HCT116 (cell line): ENCODE data around the gene AMN.

Source experiments
- ATF3 ChIP-seq: IDR thresholded peaks from 2 replicates; pipeline ENCODE4 v1.6.1; 2012
- CTCF ChIP-seq, 3 experiments: fragments of 200-600 bp in 1 of 3; sonication (generic) in 1 of 3; IDR thresholded peaks in 2 of 3; conservative IDR thresholded peaks in 1 of 3; 2 replicates each; pipeline ENCODE4 v1.5.1; 2012 to 2017; ENCODE audit warnings: low read depth in 2 of 3, low read length in 2 of 3, antibody characterized with exemption in 1 of 3, borderline replicate concordance in 1 of 3, control low read depth in 1 of 3, mild to moderate bottlenecking in 1 of 3, mixed read lengths in 1 of 3, mixed run types in 1 of 3, moderate library complexity in 1 of 3; ENCODE audit not compliant: insufficient read depth in 1 of 3
- REST ChIP-seq: IDR thresholded peaks from 2 replicates; pipeline ENCODE4 v1.6.1; 2012; ENCODE audit warnings: low read depth

GRCh38 chr14:102938191-102938590, 15.7 kb downstream of the AMN start:
- TF ChIP-seq CTCF (IDR thresholded peaks at IDR 0.05 in 2 of 3, conservative IDR thresholded peaks at IDR 0.05 in 1 of 3; ENCODE audit: borderline replicate concordance in 1 of 3, insufficient read depth in 1 of 3, low read depth in 2 of 3, low read length in 2 of 3) (no peak), ATF3 (no peak), REST (no peak)
